Occipital lobe (tissue), 2 donors: ENCODE data around the gene PLEKHA7. TPM values are rescaled to one million over a fixed set of nuclear protein-coding genes. Genes with fewer than 3 reads are reported as not detected.

Experiments used
- DNase-seq: peaks from one replicate; lab custom pipeline; 2025; lab: John Stamatoyannopoulos, UW
- total RNA-seq: library from RNA; depleted of rRNA; stranded (reverse); fragments of >200 nt; gene quantifications from one replicate; pipeline ENCODE4 v1.2.3, GENCODE V29; 2014

PLEKHA7 gene
- total RNA-seq, 1 donor from 2014 or later = 5.5 TPM

- no peak for DNase-seq
Measured at GRCh38 chr11:16775614-16776283, 238.5 kb downstream of the PLEKHA7 start.

- DNase-seq = no peak
Measured at GRCh38 chr11:16774936-16775613, 239.1 kb downstream of the PLEKHA7 start.

- no peak for DNase-seq
Measured at GRCh38 chr11:16773981-16774935, 240.0 kb downstream of the PLEKHA7 start.

GRCh38 chr11:16772141-16772512 is 242.1 kb downstream of the PLEKHA7 start:
- DNase-seq = no peak

GRCh38 chr11:16771350-16772140 is 242.7 kb downstream of the PLEKHA7 start:
- DNase-seq = no peak

GRCh38 chr11:16770016-16770415 is 244.2 kb downstream of the PLEKHA7 start:
- DNase-seq = no peak

- DNase-seq = no peak
Measured at GRCh38 chr11:16769386-16769785, 244.8 kb downstream of the PLEKHA7 start.

- no peak for DNase-seq
Measured at GRCh38 chr11:16767957-16768356, 246.3 kb downstream of the PLEKHA7 start.

GRCh38 chr11:16767137-16767536 is 247.1 kb downstream of the PLEKHA7 start:
- DNase-seq = no peak

GRCh38 chr11:16764888-16765287 is 249.3 kb downstream of the PLEKHA7 start:
- DNase-seq = no peak

GRCh38 chr11:16763746-16764145 is 250.5 kb downstream of the PLEKHA7 start:
- DNase-seq = no peak

- DNase-seq = no peak
Measured at GRCh38 chr11:16759857-16760508, 254.2 kb downstream of the PLEKHA7 start.

GRCh38 chr11:16758382-16759024 is 255.7 kb downstream of the PLEKHA7 start:
- no peak for DNase-seq

- DNase-seq = no peak
Measured at GRCh38 chr11:16750417-16750816, 263.8 kb downstream of the PLEKHA7 start.

- no peak for DNase-seq
Measured at GRCh38 chr11:16749666-16750065, 264.5 kb downstream of the PLEKHA7 start.

- no peak for DNase-seq
Measured at GRCh38 chr11:16749092-16749491, 265.1 kb downstream of the PLEKHA7 start.

GRCh38 chr11:16745950-16746605 is 268.1 kb downstream of the PLEKHA7 start:
- DNase-seq = no peak

GRCh38 chr11:16744128-16744725 is 270.0 kb downstream of the PLEKHA7 start:
- no peak for DNase-seq

- no peak for DNase-seq
Measured at GRCh38 chr11:16743478-16743877, 270.7 kb downstream of the PLEKHA7 start.
